HepG2 (cell line): Measurements from ENCODE around the gene CAPN11. TPM values are rescaled to one million over a fixed set of nuclear protein-coding genes. Genes with fewer than 3 reads are reported as not detected.

Experiments used
- GLI4 ChIP-seq: sonication (generic); formaldehyde crosslinking; IDR thresholded peaks from 2 replicates; pipeline ENCODE4 v1.5.1; 2020; ENCODE audit warnings: missing genetic modification reagents, mild to moderate bottlenecking, moderate library complexity, borderline replicate concordance
- HDAC1 ChIP-seq: sonication (generic); formaldehyde crosslinking; IDR thresholded peaks from 2 replicates; pipeline ENCODE4 v1.5.1; 2020; ENCODE audit warnings: mild to moderate bottlenecking, missing genetic modification reagents
- HNRNPH1 ChIP-seq: fragments of 200-400 bp; formaldehyde crosslinking; optimal IDR thresholded peaks from 2 replicates; pipeline ENCODE3; 2017; ENCODE audit warnings: mild to moderate bottlenecking, low read depth, low read length
- HOMEZ ChIP-seq: IDR thresholded peaks from 2 replicates; pipeline ENCODE4 v1.6.1; 2016; ENCODE audit warnings: low read depth
- MIXL1 ChIP-seq: IDR thresholded peaks from 2 replicates; pipeline ENCODE4 v1.6.1; 2016
- NFE2 ChIP-seq: sonication (generic); formaldehyde crosslinking; IDR thresholded peaks from 2 replicates; pipeline ENCODE4 v1.4.0; 2020; ENCODE audit warnings: missing genetic modification reagents
- NFE2L1 ChIP-seq: sonication (generic); formaldehyde crosslinking; IDR thresholded peaks from 2 replicates; pipeline ENCODE4 v1.4.0; 2020; ENCODE audit warnings: missing genetic modification reagents, mild to moderate bottlenecking, borderline replicate concordance
- NFKB2 ChIP-seq: sonication (generic); formaldehyde crosslinking; IDR thresholded peaks from 2 replicates; pipeline ENCODE4 v1.4.0; 2020; ENCODE audit warnings: missing genetic modification reagents, borderline replicate concordance
- NFYB ChIP-seq: sonication (generic); formaldehyde crosslinking; IDR thresholded peaks from 2 replicates; pipeline ENCODE4 v1.4.0; 2020; ENCODE audit warnings: missing genetic modification reagents
- NR2F2 ChIP-seq: IDR thresholded peaks from 2 replicates; pipeline ENCODE4 v1.6.1; 2012; ENCODE audit warnings: low read depth, inconsistent platforms, borderline replicate concordance
- RFX1 ChIP-seq: fragments of 450-650 bp; IDR thresholded peaks from 2 replicates; pipeline ENCODE4 v1.6.1; 2017
- SALL1 ChIP-seq: sonication (generic); formaldehyde crosslinking; IDR thresholded peaks from 2 replicates; pipeline ENCODE4 v1.8.0; 2022; ENCODE audit warnings: mild to moderate bottlenecking, missing genetic modification reagents
- SAP130 ChIP-seq: IDR thresholded peaks from 2 replicates; pipeline ENCODE4 v1.6.1; 2016; ENCODE audit warnings: low read depth
- SIN3A ChIP-seq: IDR thresholded peaks from 2 replicates; pipeline ENCODE4 v1.6.1; 2011; ENCODE audit warnings: low read depth, mild to moderate bottlenecking, control low read depth, low read length, borderline replicate concordance
- SIN3B ChIP-seq: fragments of 150-350 bp; IDR thresholded peaks from 2 replicates; pipeline ENCODE4 v1.6.1; 2014; ENCODE audit warnings: low read length
- SKI ChIP-seq: fragments of 450-650 bp; IDR thresholded peaks from one replicate; pipeline ENCODE4 v1.6.1; 2018; ENCODE audit warnings: mild to moderate bottlenecking; ENCODE audit not compliant: partially characterized antibody
- SP140L ChIP-seq: sonication (generic); formaldehyde crosslinking; IDR thresholded peaks from 2 replicates; pipeline ENCODE4 v1.4.0; 2020; ENCODE audit warnings: missing genetic modification reagents, borderline replicate concordance
- ZNF20 ChIP-seq: sonication (generic); formaldehyde crosslinking; IDR thresholded peaks from 2 replicates; pipeline ENCODE4 v1.4.0; 2020; ENCODE audit warnings: mild to moderate bottlenecking, moderate library complexity, missing genetic modification reagents
- ZNF598 ChIP-seq: sonication (generic); formaldehyde crosslinking; IDR thresholded peaks from 2 replicates; pipeline ENCODE4 v1.5.1; 2020; ENCODE audit warnings: mild to moderate bottlenecking, missing genetic modification reagents, borderline replicate concordance
- ZNF670 ChIP-seq: sonication (generic); formaldehyde crosslinking; IDR thresholded peaks from 2 replicates; pipeline ENCODE4 v1.8.0; 2022; ENCODE audit warnings: mild to moderate bottlenecking, missing genetic modification reagents, borderline replicate concordance
- polyA plus RNA-seq, 8 experiments: library from polyadenylated mRNA; depleted of rRNA in 3 of 8; stranded (reverse) in 7 of 8; unstranded in 1 of 8; fragments of >200 nt; fragmentation: Illumina TruSeq in 4 of 8; extraction: Trizol in 4 of 8; gene quantifications; 2 replicates each; pipeline versions ENCODE4 v1.2.1 to v1.2.3, GENCODE V29; 2011 to 2016; ENCODE audit warnings: low read depth in 4 of 8, missing spikeins in 1 of 8, mixed read lengths in 1 of 8; ENCODE audit not compliant: insufficient read depth in 1 of 8
- total RNA-seq, 5 experiments: library from RNA; depleted of rRNA; stranded (reverse); fragments of >200 nt; fragmentation: Illumina TruSeq; extraction: Trizol; gene quantifications; 2 replicates each; pipeline ENCODE4 v1.2.3, GENCODE V29; 2016; ENCODE audit warnings: low read depth in 1 of 5
- TF ChIP-seq, protein P1 (sequence below): sonication (generic); formaldehyde crosslinking; conservative IDR thresholded peaks from 2 replicates; pipeline ENCODE4 v1.8.0; 2022; ENCODE audit warnings: low read depth, missing genetic modification reagents
- TF ChIP-seq, protein P2 (sequence below): sonication (generic); formaldehyde crosslinking; IDR thresholded peaks from 2 replicates; pipeline ENCODE4 v1.8.0; 2022; ENCODE audit warnings: missing genetic modification reagents, mild to moderate bottlenecking, moderate library complexity, borderline replicate concordance
- TF ChIP-seq, protein P3 (sequence below): sonication (generic); formaldehyde crosslinking; IDR thresholded peaks from 2 replicates; pipeline ENCODE4 v1.8.0; 2022; ENCODE audit warnings: missing genetic modification reagents, low read depth, mild to moderate bottlenecking, borderline replicate concordance

CAPN11 gene
- total and polyA plus RNA-seq, 2 of the 13 experiments (the other 11 are each of a cell fraction or from before 2014, with no cell fraction given): 0.07 to 0.11 TPM

DNA sequence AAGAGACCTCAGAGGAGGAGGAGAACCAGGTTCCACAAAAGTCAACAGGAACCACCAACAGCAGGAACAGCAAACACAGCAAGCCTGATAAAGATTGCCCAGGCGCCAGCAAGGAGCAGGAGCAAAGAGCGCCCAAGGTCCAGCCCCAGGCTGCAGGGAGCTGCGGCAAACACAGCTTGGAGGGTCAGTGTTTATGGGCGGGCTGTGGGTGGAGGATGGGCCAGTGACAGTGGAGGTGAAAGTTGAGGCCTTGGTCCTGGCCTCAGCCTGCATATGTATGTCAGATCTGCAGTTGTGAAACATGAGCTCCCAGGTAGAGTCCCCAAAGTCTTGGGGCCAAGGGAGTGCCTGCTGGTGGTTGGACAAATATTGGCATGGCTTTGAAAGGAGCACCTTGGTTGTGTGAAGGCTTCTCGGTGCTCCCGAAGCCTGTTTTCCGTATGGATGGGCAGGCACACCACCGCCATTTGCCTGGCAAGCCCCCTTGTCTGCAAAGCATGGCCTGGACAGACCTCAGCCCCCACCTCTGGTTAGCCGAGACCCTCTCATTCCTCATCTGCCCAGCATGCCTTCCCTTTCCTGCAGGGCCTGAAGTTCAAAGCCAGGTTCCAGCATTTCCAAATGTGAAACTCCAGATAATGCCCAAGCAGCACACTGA, 2.0 kb upstream of the CAPN11 start (continued):
- TF ChIP-seq ZNF598 (no peak; the same call in 1 of the 2 replicates), ZNF20 (CRISPR knock-in tag) (no peak), GLI4 (CRISPR knock-in tag) (no peak), ZNF670 (CRISPR knock-in tag) (no peak; the same call in 1 of the 2 replicates), SAP130 (peak; percentile 93), SKI (peak; percentile 79), NFYB (peak; percentile 47; the same call in 1 of the 2 replicates), HDAC1 (peak; percentile 97), SIN3B (no peak), HNRNPH1 (no peak), NFE2 (CRISPR knock-in tag) (no peak), NFE2L1 (peak; percentile 90; the same call in 1 of the 2 replicates), HOMEZ (no peak), NFKB2 (CRISPR knock-in tag) (0 out of 2 replicates have a peak, but pooled peaks have one; percentile 46), SALL1 (peak; percentile 99), RFX1 (no peak), NR2F2 (peak; percentile 73; the same call in 1 of the 2 replicates), MIXL1 (CRISPR knock-in tag) (peak; percentile 68; the same call in 1 of the 2 replicates), SIN3A (0 out of 2 replicates have a peak, but pooled peaks have one; percentile 59), SP140L (CRISPR knock-in tag) (no peak)
- TF ChIP-seq, protein P1, sequence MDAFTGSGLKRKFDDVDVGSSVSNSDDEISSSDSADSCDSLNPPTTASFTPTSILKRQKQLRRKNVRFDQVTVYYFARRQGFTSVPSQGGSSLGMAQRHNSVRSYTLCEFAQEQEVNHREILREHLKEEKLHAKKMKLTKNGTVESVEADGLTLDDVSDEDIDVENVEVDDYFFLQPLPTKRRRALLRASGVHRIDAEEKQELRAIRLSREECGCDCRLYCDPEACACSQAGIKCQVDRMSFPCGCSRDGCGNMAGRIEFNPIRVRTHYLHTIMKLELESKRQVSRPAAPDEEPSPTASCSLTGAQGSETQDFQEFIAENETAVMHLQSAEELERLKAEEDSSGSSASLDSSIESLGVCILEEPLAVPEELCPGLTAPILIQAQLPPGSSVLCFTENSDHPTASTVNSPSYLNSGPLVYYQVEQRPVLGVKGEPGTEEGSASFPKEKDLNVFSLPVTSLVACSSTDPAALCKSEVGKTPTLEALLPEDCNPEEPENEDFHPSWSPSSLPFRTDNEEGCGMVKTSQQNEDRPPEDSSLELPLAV: no peak
- TF ChIP-seq, protein P2, sequence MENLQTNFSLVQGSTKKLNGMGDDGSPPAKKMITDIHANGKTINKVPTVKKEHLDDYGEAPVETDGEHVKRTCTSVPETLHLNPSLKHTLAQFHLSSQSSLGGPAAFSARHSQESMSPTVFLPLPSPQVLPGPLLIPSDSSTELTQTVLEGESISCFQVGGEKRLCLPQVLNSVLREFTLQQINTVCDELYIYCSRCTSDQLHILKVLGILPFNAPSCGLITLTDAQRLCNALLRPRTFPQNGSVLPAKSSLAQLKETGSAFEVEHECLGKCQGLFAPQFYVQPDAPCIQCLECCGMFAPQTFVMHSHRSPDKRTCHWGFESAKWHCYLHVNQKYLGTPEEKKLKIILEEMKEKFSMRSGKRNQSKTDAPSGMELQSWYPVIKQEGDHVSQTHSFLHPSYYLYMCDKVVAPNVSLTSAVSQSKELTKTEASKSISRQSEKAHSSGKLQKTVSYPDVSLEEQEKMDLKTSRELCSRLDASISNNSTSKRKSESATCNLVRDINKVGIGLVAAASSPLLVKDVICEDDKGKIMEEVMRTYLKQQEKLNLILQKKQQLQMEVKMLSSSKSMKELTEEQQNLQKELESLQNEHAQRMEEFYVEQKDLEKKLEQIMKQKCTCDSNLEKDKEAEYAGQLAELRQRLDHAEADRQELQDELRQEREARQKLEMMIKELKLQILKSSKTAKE (CRISPR knock-in tag): peak; percentile 90; the same call in 1 of the 2 replicates
- TF ChIP-seq, protein P3, sequence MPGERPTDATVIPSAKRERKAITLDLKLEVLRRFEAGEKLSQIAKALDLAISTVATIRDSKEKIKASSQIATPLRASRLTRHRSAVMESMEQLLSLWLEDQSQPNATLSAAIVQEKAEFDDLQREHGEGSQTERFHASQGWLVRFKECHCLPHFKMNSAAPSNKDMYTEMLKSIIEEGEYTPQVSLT (CRISPR knock-in tag): no peak
